SK-N-SH (cell line): ENCODE results near the gene PER1. TPM values are rescaled to one million over a fixed set of nuclear protein-coding genes. Genes with fewer than 3 reads are reported as not detected.

Experiments used
- CTCF ChIA-PET: fragments of 300-600, 350-600 bp; formaldehyde crosslinking; extraction: SDS; loops from one replicate; lab custom pipeline; 2021; lab: Yijun Ruan, JAX
- POLR2A ChIA-PET: fragments of 350-600 bp; sonication (Branson Sonifier 250); formaldehyde crosslinking; extraction: SDS; loops from one replicate; lab custom pipeline; 2020; ENCODE audit warnings: antibody characterized with exemption, inconsistent platforms; lab: Yijun Ruan, JAX
- DNase-seq: peaks from one replicate; pipeline ENCODE4 v3.0.0; 2012
- H2AFZ ChIP-seq: fragments of 200-600 bp; sonication (generic); 2 replicates; pipeline ENCODE4 v1.8.1; 2016; ENCODE audit warnings: antibody characterized with exemption, mild to moderate bottlenecking, low read depth
- H3F3A ChIP-seq: fragments of 200-600 bp; sonication (generic); replicated peaks from 2 replicates; pipeline ENCODE3; 2016; ENCODE audit warnings: antibody characterized with exemption, mild to moderate bottlenecking; ENCODE audit not compliant: insufficient read depth
- H3K27ac ChIP-seq, 2 experiments: fragments of 200-500 bp in 1 of 2; fragments of 200-600 bp in 1 of 2; sonication (Bioruptor generic) in 1 of 2; sonication (generic), shearing (Covaris generic) in 1 of 2; 2 replicates each; pipeline versions ENCODE4 v1.5.1 to v1.6.1; 2014 to 2016; ENCODE audit warnings: low read depth in 2 of 2, inconsistent platforms in 1 of 2, low read length in 1 of 2, mild to moderate bottlenecking in 1 of 2, mixed read lengths in 1 of 2
- H3K27me3 ChIP-seq: fragments of 200-600 bp; sonication (generic), shearing (Covaris generic); 2 replicates; pipeline ENCODE4 v1.6.1; 2016; ENCODE audit warnings: mixed run types; ENCODE audit not compliant: insufficient read depth
- H3K36me3 ChIP-seq, 2 experiments: fragments of 200-500 bp in 1 of 2; fragments of 200-600 bp in 1 of 2; sonication (Bioruptor generic) in 1 of 2; sonication (generic) in 1 of 2; replicated peaks in 1 of 2; 2 replicates each; pipeline versions ENCODE3 to v1.5.1; 2014 to 2016; ENCODE audit warnings: low read length in 1 of 2, mild to moderate bottlenecking in 1 of 2; ENCODE audit not compliant: insufficient read depth in 2 of 2, control insufficient read depth in 1 of 2
- H3K4me1 ChIP-seq, 2 experiments: fragments of 200-500 bp in 1 of 2; fragments of 200-600 bp in 1 of 2; sonication (Bioruptor generic) in 1 of 2; sonication (generic), shearing (Covaris generic) in 1 of 2; 2 replicates each; pipeline versions ENCODE4 v1.5.1 to v1.6.1; 2014 to 2016; ENCODE audit warnings: low read depth in 1 of 2, low read length in 1 of 2, mixed run types in 1 of 2; ENCODE audit not compliant: insufficient read depth in 2 of 2, control insufficient read depth in 1 of 2
- H3K4me2 ChIP-seq: fragments of 200-600 bp; sonication (generic), shearing (Covaris generic); 2 replicates; pipeline ENCODE4 v1.6.1; 2017; ENCODE audit warnings: mixed run types
- H3K4me3 ChIP-seq, 2 experiments: fragments of 200-500 bp in 1 of 2; fragments of 200-600 bp in 1 of 2; sonication (Bioruptor generic) in 1 of 2; sonication (generic), shearing (Covaris generic) in 1 of 2; 2 replicates each; pipeline versions ENCODE4 v1.5.1 to v1.8.1; 2014 to 2016; ENCODE audit warnings: low read depth in 2 of 2, inconsistent platforms in 1 of 2, low read length in 1 of 2, mild to moderate bottlenecking in 1 of 2, mixed read lengths in 1 of 2, moderate library complexity in 1 of 2
- H3K79me2 ChIP-seq: fragments of 200-600 bp; sonication (generic); 2 replicates; pipeline ENCODE4 v1.8.1; 2017; ENCODE audit warnings: mild to moderate bottlenecking; ENCODE audit not compliant: insufficient read depth
- H3K9ac ChIP-seq: fragments of 200-600 bp; sonication (generic); 2 replicates; pipeline ENCODE4 v1.6.1; 2017; ENCODE audit warnings: mixed run types
- H3K9me2 ChIP-seq: fragments of 200-600 bp; sonication (generic); 2 replicates; pipeline ENCODE4 v1.6.1; 2017; ENCODE audit warnings: mixed run types
- H3K9me3 ChIP-seq: fragments of 200-600 bp; sonication (generic); 2 replicates; pipeline ENCODE4 v1.6.1; 2017; ENCODE audit warnings: mixed run types, mild to moderate bottlenecking, moderate library complexity
- H4K20me1 ChIP-seq: fragments of 200-600 bp; sonication (generic); 2 replicates; pipeline ENCODE4 v1.6.1; 2017; ENCODE audit warnings: mild to moderate bottlenecking, mixed run types; ENCODE audit not compliant: insufficient read depth
- CHD2 ChIP-seq: fragments of 150-350 bp; IDR thresholded peaks from 2 replicates; pipeline ENCODE4 v1.6.1; 2018; ENCODE audit warnings: low read length; ENCODE audit not compliant: partially characterized antibody
- FOSL2 ChIP-seq: IDR thresholded peaks from 2 replicates; pipeline ENCODE4 v1.4.0; 2012; ENCODE audit warnings: low read depth, mild to moderate bottlenecking, moderate library complexity, borderline replicate concordance
- MEF2A ChIP-seq: IDR thresholded peaks from 2 replicates; pipeline ENCODE4 v1.4.0; 2012; ENCODE audit warnings: low read depth, borderline replicate concordance
- NFIC ChIP-seq: IDR thresholded peaks from 2 replicates; pipeline ENCODE4 v1.4.0; 2012; ENCODE audit warnings: borderline replicate concordance
- NRF1 ChIP-seq: IDR thresholded peaks from 2 replicates; pipeline ENCODE4 v1.6.1; 2012; ENCODE audit warnings: low read depth, mild to moderate bottlenecking, low read length
- RXRA ChIP-seq: IDR thresholded peaks from 2 replicates; pipeline ENCODE4 v1.4.0; 2012; ENCODE audit warnings: low read depth, mild to moderate bottlenecking, borderline replicate concordance
- SIN3A ChIP-seq: IDR thresholded peaks from 2 replicates; pipeline ENCODE4 v1.6.1; 2012; ENCODE audit warnings: low read depth, mild to moderate bottlenecking, low read length, moderate library complexity, borderline replicate concordance
- TAF1 ChIP-seq: IDR thresholded peaks from 2 replicates; pipeline ENCODE4 v1.6.1; 2012; ENCODE audit warnings: low read depth, mild to moderate bottlenecking, low read length, moderate library complexity, borderline replicate concordance
- TCF12 ChIP-seq: IDR thresholded peaks from 2 replicates; pipeline ENCODE4 v1.4.0; 2012
- WGBS: methylation state at CpG from one replicate; pipeline ENCODE4 v1.1.6; 2017; ENCODE audit warnings: low lambda C conversion rate; 5-methylcytosine and 5-hydroxymethylcytosine counted together
- polyA plus RNA-seq, 3 experiments: library from polyadenylated mRNA; depleted of rRNA; stranded (reverse); fragments of >200 nt; gene quantifications; 2 replicates each; pipeline ENCODE4 v1.2.3, GENCODE V29; 2012
- TF ChIP-seq, protein P1 (sequence below): fragments of 200-600 bp; sonication (generic); IDR thresholded peaks from 2 replicates; pipeline ENCODE4 v1.6.1; 2017; ENCODE audit warnings: antibody characterized with exemption, mild to moderate bottlenecking, moderate library complexity
- TF ChIP-seq, protein P2 (sequence below): IDR thresholded peaks from 2 replicates; pipeline ENCODE4 v1.4.0; 2012; ENCODE audit warnings: low read depth
- TF ChIP-seq, protein P3 (sequence below): fragments of 150-350 bp; IDR thresholded peaks from 2 replicates; pipeline ENCODE4 v1.6.1; 2017; ENCODE audit warnings: antibody characterized with exemption, low read length, low read depth, borderline replicate concordance
- TF ChIP-seq, protein P4 (sequence below): IDR thresholded peaks from 2 replicates; pipeline ENCODE4 v1.4.0; 2012; ENCODE audit warnings: low read depth, borderline replicate concordance

Gene PER1
- polyA plus RNA-seq, 1 of the 3 experiments (the other 2 are of a cell fraction) = 56.8 TPM

DNA sequence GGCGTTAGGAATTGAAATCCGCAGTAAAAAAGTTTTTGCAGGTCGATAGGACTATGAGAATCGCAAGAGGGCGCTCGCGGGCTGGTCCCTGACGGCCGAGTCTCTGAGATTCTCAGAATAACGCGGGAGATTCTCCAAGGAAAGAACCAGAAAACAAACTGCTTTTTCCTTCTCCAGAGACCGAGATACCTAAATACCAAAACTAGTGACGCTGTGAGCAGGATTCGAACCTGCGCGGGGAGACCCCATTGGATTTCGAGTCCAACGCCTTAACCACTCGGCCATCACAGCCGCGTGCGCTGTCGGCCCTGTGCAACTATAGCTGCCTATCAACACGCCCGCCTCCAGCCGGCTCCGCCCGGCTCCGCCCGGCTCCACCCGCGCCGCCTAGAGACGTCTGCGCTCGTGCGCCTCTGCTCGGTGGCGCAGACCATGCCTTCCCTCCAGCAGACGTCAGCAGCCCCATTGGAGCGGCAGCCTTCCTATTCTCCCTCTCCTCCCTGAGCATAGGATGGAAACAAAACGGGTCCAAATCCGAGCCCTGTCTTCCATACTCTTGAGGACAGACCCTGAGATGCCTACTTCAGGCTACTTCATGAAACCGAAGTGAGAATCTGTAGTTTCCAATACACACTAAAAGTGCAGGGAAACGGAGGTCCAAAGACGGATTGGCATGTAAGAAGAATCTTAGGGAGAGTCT is 13.4 kb downstream of the PER1 start (continued):
- TF ChIP-seq, protein P1, sequence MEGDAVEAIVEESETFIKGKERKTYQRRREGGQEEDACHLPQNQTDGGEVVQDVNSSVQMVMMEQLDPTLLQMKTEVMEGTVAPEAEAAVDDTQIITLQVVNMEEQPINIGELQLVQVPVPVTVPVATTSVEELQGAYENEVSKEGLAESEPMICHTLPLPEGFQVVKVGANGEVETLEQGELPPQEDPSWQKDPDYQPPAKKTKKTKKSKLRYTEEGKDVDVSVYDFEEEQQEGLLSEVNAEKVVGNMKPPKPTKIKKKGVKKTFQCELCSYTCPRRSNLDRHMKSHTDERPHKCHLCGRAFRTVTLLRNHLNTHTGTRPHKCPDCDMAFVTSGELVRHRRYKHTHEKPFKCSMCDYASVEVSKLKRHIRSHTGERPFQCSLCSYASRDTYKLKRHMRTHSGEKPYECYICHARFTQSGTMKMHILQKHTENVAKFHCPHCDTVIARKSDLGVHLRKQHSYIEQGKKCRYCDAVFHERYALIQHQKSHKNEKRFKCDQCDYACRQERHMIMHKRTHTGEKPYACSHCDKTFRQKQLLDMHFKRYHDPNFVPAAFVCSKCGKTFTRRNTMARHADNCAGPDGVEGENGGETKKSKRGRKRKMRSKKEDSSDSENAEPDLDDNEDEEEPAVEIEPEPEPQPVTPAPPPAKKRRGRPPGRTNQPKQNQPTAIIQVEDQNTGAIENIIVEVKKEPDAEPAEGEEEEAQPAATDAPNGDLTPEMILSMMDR = peak; percentile 91
- TF ChIP-seq TAF1 (peak; percentile 24; the same call in 1 of the 2 replicates), NFIC (no peak; the same call in 1 of the 2 replicates), RXRA (no peak), NRF1 (peak; percentile 61), SIN3A (peak; percentile 75; the same call in 1 of the 2 replicates), CHD2 (peak; percentile 87)
- TF ChIP-seq, protein P2, sequence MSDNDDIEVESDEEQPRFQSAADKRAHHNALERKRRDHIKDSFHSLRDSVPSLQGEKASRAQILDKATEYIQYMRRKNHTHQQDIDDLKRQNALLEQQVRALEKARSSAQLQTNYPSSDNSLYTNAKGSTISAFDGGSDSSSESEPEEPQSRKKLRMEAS = peak; percentile 69
- TF ChIP-seq, protein P3, sequence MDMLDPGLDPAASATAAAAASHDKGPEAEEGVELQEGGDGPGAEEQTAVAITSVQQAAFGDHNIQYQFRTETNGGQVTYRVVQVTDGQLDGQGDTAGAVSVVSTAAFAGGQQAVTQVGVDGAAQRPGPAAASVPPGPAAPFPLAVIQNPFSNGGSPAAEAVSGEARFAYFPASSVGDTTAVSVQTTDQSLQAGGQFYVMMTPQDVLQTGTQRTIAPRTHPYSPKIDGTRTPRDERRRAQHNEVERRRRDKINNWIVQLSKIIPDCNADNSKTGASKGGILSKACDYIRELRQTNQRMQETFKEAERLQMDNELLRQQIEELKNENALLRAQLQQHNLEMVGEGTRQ = no peak

DNA sequence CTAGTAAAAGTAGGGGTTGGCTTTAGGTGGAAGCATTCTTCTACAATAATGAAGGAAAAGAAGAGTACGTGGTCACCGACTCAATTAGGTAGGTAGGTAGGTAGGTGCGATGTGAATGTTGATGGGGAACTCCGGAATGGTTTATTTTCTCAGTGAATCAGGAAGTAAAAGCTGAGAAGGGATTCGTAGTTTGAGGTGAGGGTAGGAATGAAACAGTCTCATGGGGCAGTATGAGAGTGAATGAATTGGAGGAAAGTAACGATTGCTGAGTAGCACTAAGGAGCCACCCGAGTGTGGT is 13.9 kb downstream of the PER1 start:
- Histone ChIP-seq H4K20me1 (peaks cover 8% of the 10 kb centered on the region; the same call in 1 of the 2 replicates), H3F3A (peaks cover 30% of the 10 kb centered on the region), H3K36me3 (peaks cover 9 to 25% of the 10 kb centered on the region in 2 experiments), H3K4me2 (peak overlapping the region; percentile 85), H3K27ac (peak overlapping the region in 1 of 2 experiments; percentile 77; a peak in 2 of 4 replicates), H3K9me3 (no peaks in the 10 kb centered on the region), H3K4me3 (peak overlapping the region; percentile 39 to 62), H3K79me2 (no peaks in the 10 kb centered on the region), H3K9me2 (no peaks in the 10 kb centered on the region), H3K27me3 (no peaks in the 10 kb centered on the region), H3K9ac (peak overlapping the region; percentile 61), H2AFZ (peak overlapping the region; percentile 75), H3K4me1 (peaks cover 0 to 5% of the 10 kb centered on the region in 2 experiments; a peak in 1 of 4 replicates)
- no peak for DNase-seq
- ChIA-PET POLR2A (interaction anchor here (0.6 to 4.1 kb wide), 4 partner anchors 13 to 35 kb away, joined by 3 to 19 read pairs (median 3); partner anchors contain the start of gene PER1), CTCF (interaction anchor here (0.9 to 9.5 kb wide), 18 partner anchors 10 to 702 kb away, joined by 3 to 98 read pairs (median 6); partner anchors contain the start of genes ALOXE3, BORCS6, HES7 and PER1)
- 5% methylated on average over 7 of the region's 7 CpGs for WGBS
- TF ChIP-seq FOSL2 = no peak
- no peak for TF ChIP-seq TAF1
- no peak for TF ChIP-seq CHD2
- no peak for TF ChIP-seq MEF2A
- TF ChIP-seq, protein P4, sequence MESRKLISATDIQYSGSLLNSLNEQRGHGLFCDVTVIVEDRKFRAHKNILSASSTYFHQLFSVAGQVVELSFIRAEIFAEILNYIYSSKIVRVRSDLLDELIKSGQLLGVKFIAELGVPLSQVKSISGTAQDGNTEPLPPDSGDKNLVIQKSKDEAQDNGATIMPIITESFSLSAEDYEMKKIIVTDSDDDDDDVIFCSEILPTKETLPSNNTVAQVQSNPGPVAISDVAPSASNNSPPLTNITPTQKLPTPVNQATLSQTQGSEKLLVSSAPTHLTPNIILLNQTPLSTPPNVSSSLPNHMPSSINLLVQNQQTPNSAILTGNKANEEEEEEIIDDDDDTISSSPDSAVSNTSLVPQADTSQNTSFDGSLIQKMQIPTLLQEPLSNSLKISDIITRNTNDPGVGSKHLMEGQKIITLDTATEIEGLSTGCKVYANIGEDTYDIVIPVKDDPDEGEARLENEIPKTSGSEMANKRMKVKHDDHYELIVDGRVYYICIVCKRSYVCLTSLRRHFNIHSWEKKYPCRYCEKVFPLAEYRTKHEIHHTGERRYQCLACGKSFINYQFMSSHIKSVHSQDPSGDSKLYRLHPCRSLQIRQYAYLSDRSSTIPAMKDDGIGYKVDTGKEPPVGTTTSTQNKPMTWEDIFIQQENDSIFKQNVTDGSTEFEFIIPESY = no peak; the same call in 1 of the 2 replicates
- TF ChIP-seq TCF12 = no peak
